BLaER1 (cell line): ENCODE data around the gene REXO5.
"Not testable (repeated sequence)": the region's sequence is repeated elsewhere in the genome, so short reads cannot be mapped to it uniquely, and the experiment has no call there.

Source experiments
- H3K27ac ChIP-seq: shearing (Covaris generic); formaldehyde crosslinking; 2 replicates; pipeline ENCODE4 v1.8.1; 2022
- H3K27me3 ChIP-seq: shearing (Covaris generic); formaldehyde crosslinking; 2 replicates; pipeline ENCODE4 v1.8.1; 2022
- H3K36me3 ChIP-seq: shearing (Covaris generic); formaldehyde crosslinking; 2 replicates; pipeline ENCODE4 v1.8.1; 2022
- H3K4me1 ChIP-seq: shearing (Covaris generic); formaldehyde crosslinking; 2 replicates; pipeline ENCODE4 v1.8.1; 2022
- H3K4me2 ChIP-seq: shearing (Covaris generic); formaldehyde crosslinking; 2 replicates; pipeline ENCODE4 v1.8.1; 2022
- H3K4me3 ChIP-seq: shearing (Covaris generic); formaldehyde crosslinking; 2 replicates; pipeline ENCODE4 v1.8.1; 2022
- H3K9ac ChIP-seq: shearing (Covaris generic); formaldehyde crosslinking; 2 replicates; pipeline ENCODE4 v1.8.1; 2022
- H3K9me3 ChIP-seq: shearing (Covaris generic); formaldehyde crosslinking; 2 replicates; pipeline ENCODE4 v1.8.1; 2022
- H4K20me1 ChIP-seq: shearing (Covaris generic); formaldehyde crosslinking; 2 replicates; pipeline ENCODE4 v1.8.1; 2022
- Cebpa-rat ChIP-seq: shearing (Covaris generic); IDR thresholded peaks from 2 replicates; pipeline ENCODE4 v1.8.1; 2022

The REXO5 gene

DNA sequence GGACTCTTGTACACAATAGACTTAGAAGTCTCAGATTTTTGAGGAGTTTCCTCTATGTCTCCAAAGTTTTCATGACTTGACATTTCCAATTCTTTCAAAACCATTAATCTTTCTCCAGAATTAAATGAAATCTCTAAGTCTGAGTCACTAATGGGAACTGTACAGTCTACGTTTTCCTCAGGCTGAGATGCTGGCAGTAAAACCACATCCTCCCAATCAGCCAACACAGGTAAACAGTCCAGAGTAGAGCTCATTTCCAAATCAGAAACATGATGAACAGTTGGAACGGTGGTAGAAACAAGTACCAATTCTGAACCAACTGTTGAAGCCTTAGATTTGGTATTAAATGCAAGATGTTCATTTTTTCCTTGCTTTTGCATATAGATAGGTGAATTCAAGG, 8.0 kb upstream of the REXO5 start:
- no peaks in the 10 kb centered on the region for H4K20me1 ChIP-seq
- H3K27ac ChIP-seq = no peak overlapping the region
- no peak overlapping the region for H3K4me3 ChIP-seq
- no peaks in the 10 kb centered on the region for H3K27me3 ChIP-seq
- no peaks in the 10 kb centered on the region for H3K36me3 ChIP-seq
- no peak for TF ChIP-seq Cebpa-rat
- H3K4me1 ChIP-seq = no peaks in the 10 kb centered on the region
- H3K9ac ChIP-seq = no peak overlapping the region
- H3K9me3 ChIP-seq = no peaks in the 10 kb centered on the region
- no peak overlapping the region for H3K4me2 ChIP-seq

- Histone ChIP-seq H3K4me2 (no peak overlapping the region), H3K4me3 (no peak overlapping the region), H3K4me1 (no peaks in the 10 kb centered on the region), H3K36me3 (no peaks in the 10 kb centered on the region), H3K9me3 (no peaks in the 10 kb centered on the region), H3K27ac (no peak overlapping the region), H4K20me1 (no peaks in the 10 kb centered on the region), H3K27me3 (no peaks in the 10 kb centered on the region), H3K9ac (no peak overlapping the region)
- TF ChIP-seq Cebpa-rat = no peak
These were observed 6.7 kb upstream of the REXO5 start for GRCh38 chr16:20799599-20799998.

GRCh38 chr16:20801278-20801677, 5.0 kb upstream of the REXO5 start:
- Histone ChIP-seq H3K9me3 (peaks cover 7% of the 10 kb centered on the region), H3K9ac (no peak overlapping the region), H3K4me2 (no peak overlapping the region), H3K36me3 (no peaks in the 10 kb centered on the region), H4K20me1 (no peaks in the 10 kb centered on the region), H3K27me3 (peaks cover 7% of the 10 kb centered on the region), H3K4me3 (no peak overlapping the region), H3K4me1 (peaks cover 2% of the 10 kb centered on the region; the same call in 1 of the 2 replicates), H3K27ac (no peak overlapping the region)
- no peak for TF ChIP-seq Cebpa-rat

DNA sequence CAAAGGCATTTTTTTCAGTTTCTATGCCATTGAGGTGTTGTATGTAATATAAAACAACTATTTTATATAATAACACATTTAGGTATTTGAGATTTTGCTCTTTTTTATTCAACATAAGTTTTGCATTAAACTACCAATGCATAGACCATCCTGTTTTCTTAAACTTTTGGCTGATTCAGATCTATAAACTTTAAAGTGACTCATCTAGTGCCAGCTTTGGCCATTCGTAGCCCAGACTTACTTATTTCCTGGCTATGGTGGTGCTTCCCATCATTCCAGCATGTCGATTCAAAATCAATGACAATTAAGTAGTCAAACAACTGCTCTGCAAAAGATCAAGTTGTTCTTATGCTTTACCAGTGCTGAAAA, 3.2 kb upstream of the REXO5 start:
- Histone ChIP-seq H3K27ac (no peak overlapping the region), H4K20me1 (no peaks in the 10 kb centered on the region), H3K4me1 (peaks cover 7% of the 10 kb centered on the region; the same call in 1 of the 2 replicates), H3K9me3 (peaks cover 18% of the 10 kb centered on the region), H3K27me3 (peaks cover 25% of the 10 kb centered on the region), H3K4me2 (no peak overlapping the region), H3K36me3 (no peaks in the 10 kb centered on the region), H3K9ac (no peak overlapping the region), H3K4me3 (no peak overlapping the region)
- TF ChIP-seq Cebpa-rat = no peak

- no peaks in the 10 kb centered on the region for H4K20me1 ChIP-seq
- H3K36me3 ChIP-seq = no peaks in the 10 kb centered on the region
- peaks cover 25% of the 10 kb centered on the region for H3K27me3 ChIP-seq
- peaks cover 18% of the 10 kb centered on the region for H3K9me3 ChIP-seq
- H3K4me1 ChIP-seq = peaks cover 7% of the 10 kb centered on the region; the same call in 1 of the 2 replicates
- no peak overlapping the region for H3K4me2 ChIP-seq
- no peak overlapping the region for H3K27ac ChIP-seq
- H3K4me3 ChIP-seq = no peak overlapping the region
- H3K9ac ChIP-seq = no peak overlapping the region
- no peak for TF ChIP-seq Cebpa-rat
These were observed 2.6 kb upstream of the REXO5 start for GRCh38 chr16:20803561-20804214.

GRCh38 chr16:20805684-20806167, 601 bp upstream of the REXO5 start:
- H3K4me1 ChIP-seq, H3K27ac ChIP-seq, H3K36me3 ChIP-seq, H3K9ac ChIP-seq, H4K20me1 ChIP-seq: not testable (repeated sequence)
- peak overlapping the region; percentile 61 for H3K4me3 ChIP-seq
- H3K27me3 ChIP-seq = peaks cover 25% of the 10 kb centered on the region
- H3K9me3 ChIP-seq = peaks cover 18% of the 10 kb centered on the region
- peak overlapping the region; percentile 59; the same call in 1 of the 2 replicates for H3K4me2 ChIP-seq

DNA sequence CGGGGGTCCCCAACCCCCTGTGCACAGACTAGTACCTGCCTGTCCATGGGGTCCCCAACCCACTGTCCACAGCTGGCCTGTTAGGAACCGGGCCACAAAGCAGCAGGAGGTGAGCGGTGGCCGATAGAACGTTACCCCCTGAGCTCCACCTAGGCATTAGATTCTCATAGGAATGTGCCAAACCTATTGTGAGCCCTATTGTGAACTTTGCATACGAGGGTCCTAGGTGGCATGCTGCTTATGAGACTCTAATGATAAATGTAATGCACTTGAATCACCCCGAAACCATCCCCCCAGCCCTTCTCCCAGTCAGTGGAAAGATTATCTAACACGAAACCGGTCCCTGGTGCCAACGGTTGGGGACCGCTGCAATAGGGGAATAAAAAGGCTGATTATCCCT, 1.5 kb downstream of the REXO5 start:
- H3K36me3 ChIP-seq = no peaks in the 10 kb centered on the region
- H3K4me3 ChIP-seq = no peak overlapping the region
- H3K4me1 ChIP-seq = peaks cover 7% of the 10 kb centered on the region; the same call in 1 of the 2 replicates
- H3K9me3 ChIP-seq = peaks cover 18% of the 10 kb centered on the region
- no peak overlapping the region for H3K4me2 ChIP-seq
- TF ChIP-seq Cebpa-rat = no peak
- H3K27me3 ChIP-seq = peaks cover 25% of the 10 kb centered on the region
- no peaks in the 10 kb centered on the region for H4K20me1 ChIP-seq
- no peak overlapping the region for H3K27ac ChIP-seq
- H3K9ac ChIP-seq = no peak overlapping the region

GRCh38 chr16:20811889-20812439, 5.6 kb downstream of the REXO5 start:
- Histone ChIP-seq H3K9me3 (peaks cover 5% of the 10 kb centered on the region), H3K27me3 (peaks cover 11% of the 10 kb centered on the region), H3K27ac (no peak overlapping the region), H4K20me1 (no peaks in the 10 kb centered on the region), H3K4me3 (no peak overlapping the region), H3K4me2 (no peak overlapping the region), H3K36me3 (no peaks in the 10 kb centered on the region), H3K4me1 (no peaks in the 10 kb centered on the region), H3K9ac (no peak overlapping the region)
- TF ChIP-seq Cebpa-rat = no peak

GRCh38 chr16:20812510-20812909, 6.2 kb downstream of the REXO5 start:
- no peaks in the 10 kb centered on the region for H3K9me3 ChIP-seq
- no peaks in the 10 kb centered on the region for H3K36me3 ChIP-seq
- peaks cover 5% of the 10 kb centered on the region for H3K27me3 ChIP-seq
- no peaks in the 10 kb centered on the region for H4K20me1 ChIP-seq
- TF ChIP-seq Cebpa-rat = no peak
- no peaks in the 10 kb centered on the region for H3K4me1 ChIP-seq
- H3K4me2 ChIP-seq = no peak overlapping the region
- H3K27ac ChIP-seq = no peak overlapping the region
- no peak overlapping the region for H3K9ac ChIP-seq
- H3K4me3 ChIP-seq = no peak overlapping the region

DNA sequence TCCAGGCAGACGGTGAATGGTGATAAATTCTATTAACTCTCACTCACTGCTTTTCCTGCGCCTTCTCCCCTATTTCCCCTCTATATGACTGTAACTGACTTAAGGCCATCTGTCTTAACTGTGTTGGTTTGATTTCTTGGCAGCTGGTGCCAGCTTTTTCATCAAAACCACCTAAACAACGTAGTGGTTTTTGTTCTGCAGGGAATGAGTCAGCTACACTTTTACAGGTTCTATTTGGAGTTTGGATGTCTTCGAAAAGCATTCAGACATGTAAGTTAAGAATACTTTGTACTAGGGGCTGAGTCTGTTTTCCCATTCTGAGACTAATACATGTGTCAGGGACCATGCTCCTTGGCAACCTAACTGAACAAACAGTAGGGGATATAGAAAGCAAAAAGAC, 8.5 kb downstream of the REXO5 start:
- H3K4me2 ChIP-seq = no peak overlapping the region
- no peaks in the 10 kb centered on the region for H3K36me3 ChIP-seq
- no peak overlapping the region for H3K9ac ChIP-seq
- no peaks in the 10 kb centered on the region for H3K4me1 ChIP-seq
- no peaks in the 10 kb centered on the region for H3K9me3 ChIP-seq
- no peaks in the 10 kb centered on the region for H4K20me1 ChIP-seq
- H3K4me3 ChIP-seq = no peak overlapping the region
- H3K27ac ChIP-seq = no peak overlapping the region
- H3K27me3 ChIP-seq = no peaks in the 10 kb centered on the region
- no peak for TF ChIP-seq Cebpa-rat
